NCI-H2227 treated with DMSO at 0.1 percent for 48 hours (cell line): Measurements from ENCODE around the gene ATG5.

Experiments
- DNase-seq: peaks from one replicate; lab custom pipeline; 2025; lab: John Stamatoyannopoulos, UW

Gene ATG5

DNA sequence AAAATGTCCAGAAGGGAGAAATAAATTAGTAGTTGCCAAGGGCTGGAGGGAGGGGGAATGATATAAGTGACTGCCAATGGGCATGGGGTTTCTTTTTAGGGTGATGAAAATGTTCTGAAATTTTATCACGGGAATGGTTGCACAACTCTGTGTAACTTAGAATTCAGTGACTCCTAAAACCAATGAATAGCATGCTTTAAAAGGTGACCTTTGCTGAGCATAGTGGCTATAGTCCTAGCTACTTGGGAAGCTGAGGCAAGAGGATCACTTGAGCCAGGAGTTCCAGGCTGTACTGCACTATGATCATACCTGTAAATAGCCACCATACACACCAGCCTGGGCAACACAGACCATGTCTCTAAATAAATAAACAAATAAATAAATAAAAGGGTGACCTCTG lies 109.0 kb downstream of the ATG5 start:
- no peak for DNase-seq

DNA sequence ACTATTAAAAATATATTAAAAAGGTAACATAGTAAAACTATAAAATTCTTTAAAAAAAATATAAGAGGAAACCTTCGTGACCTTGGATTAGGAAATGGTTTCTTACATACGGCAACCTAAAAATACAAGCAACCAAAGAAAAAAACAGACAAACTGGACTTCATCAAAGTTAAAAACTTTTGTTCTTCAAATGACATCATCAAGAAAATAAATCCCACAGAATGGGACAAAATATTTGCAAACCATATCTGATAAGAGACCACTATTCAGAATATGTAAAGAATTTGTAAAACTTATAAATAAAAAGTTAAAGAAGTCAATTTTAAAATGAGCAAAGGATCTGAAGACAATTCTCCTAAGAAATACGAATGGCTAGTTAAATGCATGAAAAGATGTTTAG lies 110.0 kb downstream of the ATG5 start:
- no peak for DNase-seq

DNA sequence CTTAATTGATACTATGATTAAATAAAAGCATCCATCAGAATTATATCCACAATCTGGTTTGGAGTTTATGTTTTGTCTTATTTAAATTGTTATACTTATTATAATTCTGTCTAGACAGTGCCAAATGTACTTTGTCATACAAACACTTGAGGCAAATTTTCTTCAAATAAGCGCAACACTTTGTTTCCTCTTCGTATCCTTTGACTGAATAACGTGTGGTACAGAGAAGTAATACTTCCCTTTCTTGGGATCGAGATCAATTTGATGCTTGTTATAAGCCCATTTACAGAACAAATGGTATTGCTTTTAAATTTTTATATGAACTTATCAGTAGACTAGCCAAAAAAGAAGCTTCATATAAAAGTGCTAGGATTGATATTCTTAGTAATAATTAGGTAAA lies 111.0 kb downstream of the ATG5 start:
- no peak for DNase-seq

DNA sequence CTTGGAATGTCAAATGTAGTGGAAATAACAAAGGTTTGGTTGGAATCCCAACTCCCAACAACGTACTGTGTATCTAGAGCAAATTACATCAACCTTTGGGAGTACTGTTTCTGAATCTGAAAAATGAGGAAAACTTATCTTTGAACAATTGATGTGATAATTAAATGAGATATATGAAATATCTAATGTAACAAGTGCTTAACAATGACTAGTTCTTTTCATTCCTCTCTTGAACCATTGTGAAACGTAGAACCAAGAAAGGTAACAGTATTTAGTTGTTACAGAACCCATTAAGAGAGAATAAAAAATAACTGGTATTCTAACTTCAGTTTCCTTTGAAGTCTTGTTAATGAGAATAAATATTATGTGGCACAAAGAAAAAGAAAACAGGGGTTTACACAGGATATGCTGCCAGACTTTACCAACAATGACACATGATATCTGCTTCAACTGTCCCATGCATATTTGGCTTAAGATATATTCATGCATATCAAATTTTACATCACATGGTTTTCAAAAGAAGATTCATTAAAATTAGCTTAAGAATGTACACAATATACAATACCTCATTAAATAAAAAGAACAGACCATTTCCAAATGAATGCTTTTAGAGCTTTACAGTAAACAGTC lies 111.8 kb downstream of the ATG5 start:
- DNase-seq: no peak

DNA sequence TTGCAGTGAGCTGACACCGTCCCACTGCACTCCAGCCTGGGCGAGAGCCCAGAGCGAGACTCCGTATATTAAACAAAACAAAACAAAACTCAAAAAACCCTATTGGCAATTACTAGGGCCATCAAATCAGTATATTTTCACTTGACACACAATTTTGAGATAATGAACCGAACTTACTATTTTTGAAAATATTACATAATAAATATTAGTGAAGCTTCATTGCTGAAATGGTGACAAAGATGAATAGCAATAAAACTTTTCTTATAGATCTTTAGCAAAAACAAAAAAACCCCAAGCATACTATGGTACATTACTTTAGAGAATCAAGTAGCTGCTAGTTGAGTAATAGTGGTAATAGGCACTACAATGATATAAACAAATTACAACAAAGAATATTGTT lies 113.0 kb downstream of the ATG5 start:
- no peak for DNase-seq

DNA sequence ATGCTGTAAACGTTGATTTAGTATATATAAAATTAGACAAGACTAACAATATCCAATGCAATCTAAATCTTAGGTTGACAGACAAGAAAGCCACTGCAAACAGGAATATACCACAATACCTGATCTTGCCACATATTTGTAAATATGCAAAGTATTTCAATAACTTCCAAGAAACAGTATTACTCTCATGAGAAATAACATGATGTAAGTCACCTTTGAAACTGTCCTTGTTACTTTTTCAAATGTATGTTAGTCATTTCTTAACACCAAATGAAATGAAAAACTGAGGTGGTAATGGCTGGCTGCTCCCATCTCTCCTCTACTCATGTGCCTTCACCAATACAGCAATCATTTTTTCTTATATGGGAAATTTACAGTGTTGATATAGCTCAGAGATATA lies 118.7 kb downstream of the ATG5 start:
- DNase-seq: no peak

DNA sequence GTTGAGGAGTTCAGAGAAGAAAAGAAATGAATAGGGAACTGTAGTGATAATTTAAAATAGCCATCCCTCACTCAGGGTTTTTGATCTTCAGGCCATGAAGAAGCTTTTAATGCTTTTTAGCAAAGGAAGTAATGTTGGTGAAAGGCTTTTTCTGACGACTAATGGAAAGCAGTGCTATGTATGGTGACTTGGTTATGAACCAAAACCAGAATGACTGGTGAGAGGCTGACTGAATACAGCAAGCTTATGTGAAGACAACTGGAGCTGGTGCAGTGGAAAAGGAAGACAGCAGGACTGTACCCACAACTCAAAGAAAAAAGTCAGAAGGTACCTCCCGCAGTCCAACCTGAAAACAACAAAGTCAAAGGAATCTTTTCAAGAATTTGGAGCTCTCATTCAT lies 120.6 kb downstream of the ATG5 start:
- no peak for DNase-seq

DNA sequence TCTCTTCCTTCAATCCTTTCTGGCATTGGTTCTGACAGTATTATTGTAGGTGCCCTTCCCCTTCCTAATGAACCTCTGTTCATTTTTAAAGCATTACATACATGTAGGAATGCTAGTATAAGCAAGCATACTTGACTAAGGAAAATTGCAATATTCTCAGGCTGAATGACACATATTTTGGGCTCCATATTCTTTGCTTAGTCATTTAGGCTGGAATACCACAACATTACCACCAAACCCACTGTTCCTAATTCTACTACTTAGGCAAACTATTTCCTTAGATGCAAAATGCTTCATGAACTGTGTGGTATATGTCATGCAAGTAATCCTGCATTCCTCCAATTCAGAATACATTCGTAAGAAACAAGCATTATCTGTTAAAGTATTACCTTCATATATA lies 125.6 kb downstream of the ATG5 start:
- DNase-seq: no peak

DNA sequence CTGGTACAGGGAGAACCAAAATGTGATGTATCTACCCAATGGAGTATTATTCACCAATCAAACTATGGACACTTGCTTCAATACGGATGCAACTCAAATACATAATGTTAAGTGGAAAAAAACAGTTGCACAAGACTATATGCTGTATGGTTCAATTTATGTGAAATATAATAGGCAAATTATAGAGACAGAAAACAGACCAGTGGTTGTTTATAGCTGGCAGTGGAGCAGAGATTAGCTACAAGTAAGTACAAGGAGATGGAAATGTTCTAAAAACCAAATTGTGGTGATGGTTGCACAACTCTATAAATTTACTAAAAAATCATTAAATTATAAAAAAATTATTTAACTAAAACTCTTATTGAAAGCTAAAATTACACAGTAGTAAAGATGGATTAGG lies 126.2 kb downstream of the ATG5 start:
- no peak for DNase-seq

DNA sequence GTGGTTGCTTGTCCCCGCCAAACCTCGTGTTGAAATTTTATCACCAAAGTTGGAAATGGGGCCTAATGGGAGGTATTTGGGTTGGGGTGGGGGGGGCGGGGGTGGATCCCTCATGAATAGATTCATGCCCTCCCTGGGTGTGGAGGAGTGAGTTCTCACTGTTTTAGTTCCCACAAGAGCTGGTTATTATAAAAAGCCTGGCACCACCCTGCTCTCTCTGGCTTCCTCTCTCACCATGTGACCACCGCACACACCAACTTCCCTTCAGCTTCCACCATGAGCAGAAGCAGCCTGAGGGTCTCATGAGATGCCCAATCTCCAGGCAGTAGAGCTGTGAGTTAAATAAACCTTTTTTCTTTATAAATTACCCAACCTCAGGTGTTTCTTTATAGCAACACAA lies 128.1 kb downstream of the ATG5 start:
- DNase-seq: no peak

DNA sequence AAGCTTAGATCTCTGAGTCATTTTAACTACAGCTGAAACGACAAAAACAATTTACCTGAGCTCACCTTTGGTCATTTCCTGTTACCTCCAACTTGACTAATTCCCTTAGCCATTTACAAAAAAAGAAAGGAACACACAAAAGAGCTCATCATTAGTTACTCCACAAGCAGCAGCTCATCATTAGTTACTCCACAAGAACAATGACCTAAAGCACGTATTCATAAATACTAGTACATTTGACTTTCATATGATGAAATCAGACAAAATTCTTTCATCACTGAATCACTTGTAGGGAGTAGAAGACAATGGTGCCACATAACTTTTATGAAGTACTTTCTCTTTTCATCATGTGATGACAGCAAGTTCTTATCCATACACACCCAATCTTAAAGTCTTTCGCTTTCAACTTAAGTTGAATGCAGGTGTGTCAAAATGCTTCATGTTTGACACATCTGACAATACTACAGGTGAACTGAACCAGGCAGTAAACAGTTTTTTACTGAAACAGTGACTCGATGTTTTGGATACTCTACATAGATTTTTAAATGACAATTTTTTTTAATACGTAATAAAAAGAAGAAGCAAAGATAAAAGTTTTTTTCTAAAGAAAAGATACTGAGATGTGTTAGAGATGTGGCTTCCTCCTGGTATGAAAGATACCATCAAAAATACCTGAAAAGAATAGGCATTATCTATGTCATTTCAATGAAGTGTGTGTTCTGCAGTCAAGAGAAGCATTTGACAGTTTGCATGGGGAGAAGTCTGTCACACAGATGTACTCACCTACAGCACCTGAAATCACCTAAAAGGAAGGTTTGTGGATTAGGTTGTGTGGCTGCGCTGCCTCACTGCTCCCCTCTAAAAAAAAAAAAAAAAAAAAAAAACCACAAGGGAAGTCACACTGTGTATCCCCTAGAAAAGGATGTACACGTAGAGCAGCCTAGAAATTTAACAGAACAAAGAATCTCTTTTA lies 130.3 kb downstream of the ATG5 start:
- DNase-seq: no peak

DNA sequence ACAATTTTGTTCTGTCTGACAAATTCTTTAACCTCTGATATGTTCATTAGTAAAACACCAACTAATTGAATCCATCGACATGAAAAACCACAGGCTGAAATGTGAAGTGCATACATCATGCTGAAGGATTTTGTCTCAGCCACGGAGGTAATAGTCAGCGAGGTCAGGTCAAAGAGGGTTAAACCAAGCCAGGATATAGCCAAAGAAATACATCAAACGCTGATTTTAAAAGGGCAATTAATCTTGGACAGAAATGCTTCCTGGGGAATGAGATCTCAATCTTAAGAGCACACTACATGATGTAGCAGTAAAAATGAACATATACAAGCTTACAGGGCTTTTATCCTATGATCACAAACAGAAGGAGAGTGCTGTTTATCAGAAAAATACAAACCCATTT lies 132.7 kb downstream of the ATG5 start:
- no peak for DNase-seq

DNA sequence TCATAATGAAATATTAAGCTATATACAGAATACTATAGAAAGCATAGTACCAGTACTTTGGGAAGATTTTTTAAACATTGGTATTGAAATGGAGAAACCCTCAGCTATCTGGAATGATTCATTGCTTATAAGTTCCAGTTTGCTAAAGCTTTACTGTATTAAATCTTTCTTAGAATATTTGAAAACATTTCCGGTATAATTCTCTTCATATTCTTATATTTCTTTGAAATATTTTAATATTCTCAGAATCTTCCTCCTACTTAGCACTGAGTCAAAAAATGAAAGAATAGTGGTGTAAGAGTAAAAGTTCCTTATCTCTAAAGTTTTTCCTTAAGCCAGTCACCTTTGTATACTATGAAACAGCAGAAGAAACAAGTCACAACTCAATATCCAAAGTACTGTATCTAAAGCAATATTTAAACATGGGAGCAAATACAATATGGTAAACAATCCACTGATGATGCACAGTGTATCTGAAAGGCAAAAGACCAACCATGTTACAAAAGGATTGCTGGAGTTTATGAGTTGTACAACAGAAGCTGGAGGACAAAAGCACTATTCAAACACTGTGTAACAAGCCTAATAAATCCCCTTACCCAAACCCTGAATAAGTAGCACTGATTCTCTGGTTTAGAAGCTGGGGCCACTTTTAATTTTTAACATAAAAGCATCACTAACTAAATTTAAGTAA lies 137.3 kb downstream of the ATG5 start:
- DNase-seq: no peak

DNA sequence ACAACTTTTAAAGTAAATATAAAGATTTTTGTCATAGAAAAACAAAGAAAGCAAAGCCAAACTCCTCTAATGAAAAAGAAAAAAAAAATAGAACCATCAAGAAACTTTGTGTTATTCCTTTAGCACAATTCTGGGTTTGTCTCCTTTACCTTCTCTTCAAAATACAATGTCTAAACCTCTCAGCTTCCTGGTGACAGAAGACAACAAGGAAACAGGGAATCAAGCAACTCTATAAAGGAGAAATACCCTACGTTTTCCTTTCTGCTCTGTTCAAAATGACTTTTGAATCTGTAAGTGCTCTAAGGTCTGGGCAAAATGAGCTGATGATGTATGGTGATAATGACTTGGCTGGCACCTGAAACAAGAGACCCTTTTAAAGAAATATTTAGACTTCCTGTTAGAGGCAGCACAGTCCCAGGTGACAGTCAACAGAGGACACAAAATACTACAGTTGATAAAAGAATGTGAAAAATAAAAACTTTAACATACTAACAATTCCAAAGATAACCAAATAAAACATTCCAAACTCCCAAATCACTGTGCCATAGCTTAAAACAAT lies 138.1 kb downstream of the ATG5 start:
- no peak for DNase-seq

DNA sequence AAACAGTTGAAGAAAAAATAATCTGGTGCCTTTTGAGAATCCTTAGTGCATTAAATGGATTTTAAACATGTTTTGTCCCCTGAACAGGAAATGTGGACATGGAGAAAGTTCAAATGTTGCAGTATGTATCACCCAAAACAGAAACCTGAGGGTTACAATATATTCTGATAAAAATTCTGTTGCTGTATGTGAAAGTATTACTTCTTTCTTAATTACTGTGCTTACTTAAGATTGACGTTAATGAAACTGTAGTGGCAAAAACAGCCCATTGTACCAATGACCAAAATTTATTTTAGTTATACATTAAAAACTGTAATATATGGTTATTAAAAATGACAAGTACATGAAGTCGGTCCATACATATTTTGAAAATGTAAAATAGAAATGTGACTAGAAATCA lies 138.8 kb downstream of the ATG5 start:
- DNase-seq: no peak

DNA sequence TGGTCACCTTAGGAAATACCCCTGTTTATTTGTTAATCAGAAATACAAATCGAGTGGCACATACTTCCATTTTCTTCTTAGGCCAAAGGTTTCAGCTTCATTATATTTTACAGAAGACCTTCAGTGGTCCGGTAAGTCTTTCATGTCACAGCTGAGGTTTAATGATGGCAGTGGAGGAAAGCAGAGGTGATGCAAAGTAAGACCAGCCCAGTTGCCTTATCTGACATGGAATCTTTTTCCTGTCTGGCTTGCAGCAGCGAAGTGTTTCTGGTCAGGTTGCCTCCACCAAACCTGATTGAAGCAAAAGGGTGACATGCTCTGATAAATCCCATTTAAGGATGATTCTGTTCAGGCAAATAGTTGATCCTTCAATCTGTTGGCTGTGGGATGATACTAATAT lies 139.4 kb downstream of the ATG5 start:
- no peak for DNase-seq

DNA sequence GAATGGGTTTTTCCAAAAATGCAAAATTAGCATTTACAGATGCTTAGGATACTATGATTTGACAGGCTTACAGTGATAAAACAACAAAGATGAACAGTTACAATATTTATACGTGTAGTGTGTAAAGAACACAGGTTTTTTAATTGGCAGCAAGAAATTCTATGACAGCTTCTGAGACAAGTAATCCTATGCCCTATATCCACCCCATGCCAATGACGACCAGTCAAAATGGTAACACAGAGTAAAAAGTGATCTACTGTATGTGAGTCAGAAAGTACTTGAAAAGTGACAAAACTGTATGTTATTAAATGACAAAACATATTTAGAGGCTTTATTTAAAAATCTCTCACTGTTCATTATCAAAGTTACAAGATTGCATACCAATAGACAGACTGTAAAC lies 139.9 kb downstream of the ATG5 start:
- DNase-seq: no peak

DNA sequence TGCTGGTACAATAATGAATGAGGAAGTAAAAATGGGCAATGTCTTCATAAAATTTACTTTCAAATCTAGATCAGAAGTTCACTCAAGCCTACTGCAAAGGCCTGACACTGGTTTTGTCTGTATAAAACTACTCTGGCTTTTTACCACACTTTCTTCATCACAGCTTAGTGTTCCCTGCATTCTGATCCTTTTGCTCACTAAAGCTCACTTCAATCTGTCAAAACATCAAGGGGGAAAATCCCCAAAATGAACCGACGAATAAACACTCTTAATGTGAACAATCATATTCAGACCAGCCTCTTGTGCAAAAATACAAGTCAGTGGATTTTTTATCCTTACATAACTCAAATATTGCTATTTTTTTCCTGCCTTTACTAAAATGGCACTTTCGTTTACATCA lies 140.9 kb downstream of the ATG5 start:
- DNase-seq: no peak

DNA sequence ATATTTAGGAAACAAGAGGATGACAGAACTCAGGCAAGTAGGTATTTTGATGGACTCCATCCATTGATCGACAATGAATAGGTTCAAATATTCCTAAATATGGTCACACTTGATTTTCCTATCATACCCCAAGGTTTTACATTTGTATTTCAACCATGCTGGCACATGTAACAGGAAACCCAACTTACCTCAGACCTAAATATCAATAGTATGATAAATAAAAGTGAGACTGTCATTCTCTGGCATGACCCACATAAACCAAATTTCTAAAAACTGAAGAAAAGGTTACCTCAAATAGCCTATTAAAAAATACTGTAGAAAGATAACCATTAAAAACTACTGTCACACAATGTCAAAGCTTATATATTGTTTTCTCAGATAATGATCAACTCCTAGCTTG lies 142.1 kb downstream of the ATG5 start:
- no peak for DNase-seq

DNA sequence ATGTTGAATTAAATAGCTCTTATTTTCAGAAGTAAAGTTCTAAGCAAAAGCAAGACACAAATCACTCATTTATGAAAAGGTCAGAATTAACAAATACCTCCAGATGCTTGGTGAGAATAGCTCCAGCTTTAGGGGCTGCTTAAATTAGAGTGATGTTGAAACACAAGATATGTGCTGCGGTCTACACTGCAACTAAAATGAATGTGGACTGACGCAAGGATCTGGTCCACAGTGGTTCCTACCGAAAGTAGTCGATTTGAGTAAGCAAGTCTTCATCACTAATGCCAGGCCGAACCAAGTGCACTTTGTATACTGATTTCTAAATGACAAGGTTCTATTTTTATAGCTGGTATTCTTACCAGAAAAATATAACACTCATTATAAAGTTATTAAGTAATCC lies 143.1 kb downstream of the ATG5 start:
- no peak for DNase-seq

DNA sequence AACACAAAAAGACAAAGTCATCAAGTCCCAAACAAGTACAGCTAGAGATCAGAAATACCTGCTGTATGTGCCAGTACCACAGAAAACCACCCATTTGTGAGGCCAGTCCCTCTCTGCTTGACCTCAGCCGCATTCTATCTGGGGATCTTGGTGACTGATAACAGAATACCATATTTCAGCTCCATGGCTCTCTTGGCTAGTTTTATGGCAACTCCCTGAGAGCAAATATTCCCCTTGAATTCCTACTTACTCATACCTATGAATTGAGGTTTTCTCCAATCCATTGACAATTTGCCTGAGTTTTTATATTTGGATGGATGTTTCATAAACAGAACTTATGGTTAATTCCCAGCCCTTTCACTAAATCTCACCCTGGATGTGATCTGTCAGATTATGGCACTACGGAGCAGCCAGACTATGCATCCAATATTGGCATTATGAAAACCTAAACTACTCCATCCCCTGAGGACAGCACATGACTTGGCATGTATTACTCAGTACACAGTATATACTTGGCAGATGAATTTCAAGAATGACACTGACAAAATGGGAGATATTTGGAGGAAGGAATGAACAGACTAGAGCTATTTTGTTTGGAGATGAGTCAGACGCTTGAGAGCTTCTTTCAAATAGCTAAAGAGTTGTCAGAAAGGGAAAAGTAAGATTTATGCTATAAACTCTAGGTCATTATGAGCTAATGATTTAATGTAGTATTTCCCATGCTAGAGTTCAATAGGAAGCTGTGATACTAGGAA lies 143.7 kb downstream of the ATG5 start:
- no peak for DNase-seq

DNA sequence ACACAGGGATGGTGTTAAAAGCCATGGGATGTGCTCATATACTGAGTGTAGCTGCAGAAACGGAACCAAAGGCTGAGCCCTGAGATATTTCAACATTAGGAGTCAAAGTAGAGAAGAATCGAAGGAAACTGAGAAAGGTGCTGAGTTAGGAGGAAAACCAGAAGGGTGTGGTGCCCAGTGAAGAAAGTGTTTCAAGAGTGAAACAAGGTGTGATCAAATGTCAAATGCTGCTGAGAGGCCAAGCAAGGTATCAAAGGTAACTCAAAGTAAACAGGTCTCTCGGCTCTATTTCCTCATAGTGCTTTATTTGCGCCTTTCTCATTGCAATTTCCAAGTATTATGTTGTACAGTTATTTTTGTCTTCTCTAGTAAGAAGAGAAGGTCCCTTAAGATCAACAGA lies 145.4 kb downstream of the ATG5 start:
- no peak for DNase-seq
